Kidney (tissue), 14 donors: ENCODE data around the gene HGF. TPM values are rescaled to one million over a fixed set of nuclear protein-coding genes. Genes with fewer than 3 reads are reported as not detected.

Experiments used
- DNase-seq, 5 donors: peaks; one replicate each; pipeline ENCODE4 v3.0.0-alpha.2; 2013 to 2020
- FAIRE-seq: peaks from 2 replicates; lab custom pipeline; 2012; peaks lifted over from hg19 to GRCh38; lab: Jason Lieb, UNC
- H3K27ac ChIP-seq, 2 donors: one replicate each; pipeline ENCODE4 v1.7.0; 2013; ENCODE audit warnings: low read depth in 2 of 2, low read length in 2 of 2, inconsistent platforms in 1 of 2
- H3K27me3 ChIP-seq: one replicate; pipeline ENCODE4 v1.7.1; 2013; ENCODE audit warnings: low read length, inconsistent platforms; ENCODE audit not compliant: control insufficient read depth, insufficient read depth
- H3K36me3 ChIP-seq, 3 donors: one replicate each; pipeline versions ENCODE4 v1.7.0 to v1.7.1; 2013; ENCODE audit warnings: low read length in 3 of 3, control low read depth in 1 of 3, inconsistent platforms in 1 of 3; ENCODE audit not compliant: insufficient read depth in 3 of 3, control insufficient read depth in 2 of 3
- H3K4me1 ChIP-seq, 3 donors: one replicate each; pipeline versions ENCODE4 v1.7.0 to v1.7.1; 2013; ENCODE audit warnings: low read length in 3 of 3, inconsistent platforms in 1 of 3, low read depth in 1 of 3; ENCODE audit not compliant: control insufficient read depth in 2 of 3, insufficient read depth in 2 of 3
- H3K4me3 ChIP-seq, 3 donors: one replicate each; pipeline versions ENCODE4 v1.7.0 to v1.8.1; 2013; ENCODE audit warnings: low read length in 3 of 3, control low read depth in 1 of 3, inconsistent platforms in 1 of 3
- H3K9ac ChIP-seq, 3 donors: one replicate each; pipeline versions ENCODE4 v1.7.0 to v1.7.1; 2013; ENCODE audit warnings: low read length in 3 of 3, control low read depth in 1 of 3, inconsistent platforms in 1 of 3
- H3K9me3 ChIP-seq, 3 donors: one replicate each; pipeline versions ENCODE4 v1.7.0 to v1.7.1; 2013; ENCODE audit warnings: low read length in 3 of 3, control low read depth in 1 of 3, inconsistent platforms in 1 of 3; ENCODE audit not compliant: control insufficient read depth in 2 of 3, insufficient read depth in 1 of 3
- CTCF ChIP-seq: IDR thresholded peaks from 3 replicates; pipeline ENCODE4 v1.5.1; 2012; ENCODE audit warnings: mild to moderate bottlenecking, moderate library complexity, borderline replicate concordance; ENCODE audit not compliant: insufficient read depth; ENCODE audit errors: extremely low read depth
- intact Hi-C: fragments of 100-400 bp; cut with DNase I; formaldehyde crosslinking; loops from one replicate; pipeline ENCODE4 v1.11.1; 2022
- polyA plus RNA-seq: library from polyadenylated mRNA; stranded (reverse); fragments of 350-450 nt; fragmentation: Illumina TruSeq; extraction: RNeasy Lipid Tissue Mini Kit (QIAGEN cat#74804); gene quantifications from one replicate; pipeline ENCODE4 v1.2.3, GENCODE V29; 2014; ENCODE audit warnings: low read depth, low replicate concordance; ENCODE audit not compliant: insufficient read depth
- total RNA-seq: library from RNA; stranded (reverse); fragmentation: NEBNext Ultra II Directional; extraction: Animal tissue kit (Norgen Biotek cat#: 25700); gene quantifications from one replicate; pipeline ENCODE4 v1.2.1, GENCODE V29; 2021
- donor health status: control.
- donor health status: control.
- donor health status: control.
- donor health status: control.
- donor health status: control.
- donor health status: DM: yes; HTN: yes; CAD: no.
- donor health status: Normal renal cell carcinoma (clear cell type).

The HGF gene
- total and polyA plus RNA-seq, 2 donors from 2014 or later: 2.6 to 23.8 TPM

GRCh38 chr7:81802251-81802650 is 32.4 kb upstream of the HGF start:
- Histone ChIP-seq H3K9me3 (no peaks in the 10 kb centered on the region), H3K27me3 (no peaks in the 10 kb centered on the region), H3K36me3 (no peaks in the 10 kb centered on the region), H3K9ac (no peak overlapping the region), H3K4me3 (no peak overlapping the region), H3K27ac (no peak overlapping the region), H3K4me1 (no peaks in the 10 kb centered on the region)
- TF ChIP-seq CTCF: no peak
- no peak for DNase-seq
- FAIRE-seq: no peak
- intact Hi-C loops: no loop called here

- FAIRE-seq: no peak
- no peaks in the 10 kb centered on the region for H3K9me3 ChIP-seq
These were observed 31.7 kb upstream of the HGF start for GRCh38 chr7:81801532-81801931.

GRCh38 chr7:81791568-81792518 is 22.0 kb upstream of the HGF start:
- H3K4me3 ChIP-seq: no peak overlapping the region
- DNase-seq: no peak
- H3K9ac ChIP-seq: no peak overlapping the region
- no peaks in the 10 kb centered on the region for H3K9me3 ChIP-seq
- H3K4me1 ChIP-seq: no peaks in the 10 kb centered on the region
- H3K36me3 ChIP-seq: no peaks in the 10 kb centered on the region
- TF ChIP-seq CTCF: no peak
- no peak overlapping the region for H3K27ac ChIP-seq
- intact Hi-C loops: no loop called here
- no peaks in the 10 kb centered on the region for H3K27me3 ChIP-seq
- FAIRE-seq: no peak

More at GRCh38 chr7:81801532-81801931, 31.7 kb upstream of the HGF start:
- TF ChIP-seq CTCF: no peak
- Histone ChIP-seq H3K27ac (no peak overlapping the region), H3K36me3 (no peaks in the 10 kb centered on the region), H3K4me1 (no peaks in the 10 kb centered on the region), H3K4me3 (no peak overlapping the region), H3K9ac (no peak overlapping the region), H3K27me3 (no peaks in the 10 kb centered on the region)
- intact Hi-C loops: no loop called here
- no peak for DNase-seq
